GM19351 (cell line): ENCODE results near the gene HECW1.
A peak's percentile ranks its signal among the peaks of the same experiment; 100 is the strongest.
"Not testable (repeated sequence)": the region's sequence is repeated elsewhere in the genome, so short reads cannot be mapped to it uniquely, and the experiment has no call there.

Experiments
- ATAC-seq: cut with Tn5 transposase; IDR thresholded peaks from one replicate; pipeline ENCODE4 v1.9.1; 2021; ENCODE audit warnings: mild to moderate bottlenecking, moderate library complexity; ENCODE audit not compliant: unreplicated experiment

Gene HECW1

GRCh38 chr7:43302773-43303460, 190.5 kb downstream of the HECW1 start:
- no peak for ATAC-seq

- ATAC-seq = peak; percentile 64
These were observed 191.3 kb downstream of the HECW1 start for GRCh38 chr7:43303740-43304241.

GRCh38 chr7:43306404-43306803, 194.0 kb downstream of the HECW1 start:
- no peak for ATAC-seq

GRCh38 chr7:43307522-43307921, 195.1 kb downstream of the HECW1 start:
- ATAC-seq = no peak

- no peak for ATAC-seq
These were observed 196.7 kb downstream of the HECW1 start for GRCh38 chr7:43308913-43309705.

GRCh38 chr7:43309706-43310022, 197.2 kb downstream of the HECW1 start:
- ATAC-seq = no peak

- no peak for ATAC-seq
These were observed 198.6 kb downstream of the HECW1 start for GRCh38 chr7:43311052-43311451.

GRCh38 chr7:43311694-43312093, 199.2 kb downstream of the HECW1 start:
- no peak for ATAC-seq

- no peak for ATAC-seq
These were observed 201.4 kb downstream of the HECW1 start for GRCh38 chr7:43313628-43314378.

GRCh38 chr7:43314379-43315158, 202.1 kb downstream of the HECW1 start:
- ATAC-seq = peak; percentile 50

GRCh38 chr7:43317075-43317474, 204.6 kb downstream of the HECW1 start:
- no peak for ATAC-seq

GRCh38 chr7:43318188-43318770, 205.8 kb downstream of the HECW1 start:
- ATAC-seq = no peak

GRCh38 chr7:43325595-43325994, 213.1 kb downstream of the HECW1 start:
- no peak for ATAC-seq

- no peak for ATAC-seq
These were observed 215.9 kb downstream of the HECW1 start for GRCh38 chr7:43328336-43328735.

GRCh38 chr7:43328785-43329380, 216.4 kb downstream of the HECW1 start:
- ATAC-seq = no peak

- no peak for ATAC-seq
These were observed 219.8 kb downstream of the HECW1 start for GRCh38 chr7:43332193-43332796.

- ATAC-seq = no peak
These were observed 224.7 kb downstream of the HECW1 start for GRCh38 chr7:43337191-43337590.

GRCh38 chr7:43337811-43338210, 225.4 kb downstream of the HECW1 start:
- no peak for ATAC-seq

- no peak for ATAC-seq
These were observed 228.7 kb downstream of the HECW1 start for GRCh38 chr7:43341132-43341531.

- ATAC-seq = not testable (repeated sequence)
These were observed 231.0 kb downstream of the HECW1 start for GRCh38 chr7:43343417-43343816.
